GM15510 (cell line): Measurements from ENCODE around the gene CCDC149.

ENCODE experiments used
- POLR2A ChIP-seq: IDR thresholded peaks from 3 replicates; pipeline ENCODE4 v1.6.1; 2011; ENCODE audit warnings: borderline replicate concordance; ENCODE audit not compliant: insufficient read length; ENCODE audit errors: extremely low read depth

The CCDC149 gene

DNA sequence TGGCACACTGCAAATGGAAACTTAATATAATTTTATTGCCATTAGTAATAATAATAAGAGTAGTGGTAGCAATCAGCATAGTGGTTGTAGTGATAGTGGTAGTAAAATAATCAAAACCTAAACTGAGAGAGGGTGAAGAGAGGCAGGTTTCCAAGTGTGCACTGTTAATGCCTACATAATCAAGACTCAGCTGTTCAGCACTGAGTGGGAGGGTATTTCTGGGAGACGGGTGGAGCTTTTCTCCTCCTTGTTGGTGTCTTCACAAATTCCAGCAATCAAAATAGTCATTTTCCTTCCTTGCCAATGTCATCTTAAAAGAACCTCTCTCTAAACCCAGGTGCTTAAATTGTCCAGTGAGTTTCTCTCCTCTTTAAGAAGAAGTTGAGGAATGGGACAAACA is 18.6 kb downstream of the CCDC149 start:
- TF ChIP-seq POLR2A = no peak

DNA sequence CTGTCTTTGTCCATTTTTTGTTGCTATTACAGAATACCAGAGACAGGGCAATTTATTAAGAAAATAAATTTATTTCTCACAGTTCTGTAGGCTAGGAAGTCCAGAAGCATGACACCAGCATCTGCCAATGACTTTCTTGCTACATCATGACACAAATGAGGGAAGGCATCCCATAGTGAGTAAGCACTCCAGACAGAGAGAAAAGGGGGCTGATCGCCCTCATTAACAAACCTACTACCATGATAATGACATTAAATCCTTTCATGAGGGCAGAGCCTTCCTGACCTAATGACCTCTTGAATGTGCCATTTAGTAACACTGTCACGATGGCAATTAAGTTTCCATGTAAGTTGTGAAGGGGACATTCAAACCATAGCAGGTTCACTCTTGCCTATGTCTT is 20.1 kb downstream of the CCDC149 start:
- TF ChIP-seq POLR2A = no peak

DNA sequence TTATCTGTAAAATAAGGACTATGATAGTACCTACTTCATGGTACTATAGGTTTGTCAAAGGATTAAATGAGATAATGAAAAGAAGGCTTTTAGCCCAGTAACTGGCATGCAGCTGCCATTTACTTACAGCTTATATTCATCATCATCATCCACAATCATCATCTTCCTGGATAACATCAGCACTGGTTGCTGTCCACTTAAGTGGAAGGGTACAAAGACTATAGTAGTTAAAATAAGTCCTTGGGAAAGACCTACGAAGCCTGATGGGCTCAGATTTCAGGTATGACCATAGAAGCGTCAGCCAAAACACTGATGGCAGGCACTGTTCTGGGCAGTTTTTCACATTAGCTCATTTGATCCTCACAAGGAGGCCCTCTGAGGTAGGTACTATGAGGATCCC is 20.6 kb downstream of the CCDC149 start:
- no peak for TF ChIP-seq POLR2A

DNA sequence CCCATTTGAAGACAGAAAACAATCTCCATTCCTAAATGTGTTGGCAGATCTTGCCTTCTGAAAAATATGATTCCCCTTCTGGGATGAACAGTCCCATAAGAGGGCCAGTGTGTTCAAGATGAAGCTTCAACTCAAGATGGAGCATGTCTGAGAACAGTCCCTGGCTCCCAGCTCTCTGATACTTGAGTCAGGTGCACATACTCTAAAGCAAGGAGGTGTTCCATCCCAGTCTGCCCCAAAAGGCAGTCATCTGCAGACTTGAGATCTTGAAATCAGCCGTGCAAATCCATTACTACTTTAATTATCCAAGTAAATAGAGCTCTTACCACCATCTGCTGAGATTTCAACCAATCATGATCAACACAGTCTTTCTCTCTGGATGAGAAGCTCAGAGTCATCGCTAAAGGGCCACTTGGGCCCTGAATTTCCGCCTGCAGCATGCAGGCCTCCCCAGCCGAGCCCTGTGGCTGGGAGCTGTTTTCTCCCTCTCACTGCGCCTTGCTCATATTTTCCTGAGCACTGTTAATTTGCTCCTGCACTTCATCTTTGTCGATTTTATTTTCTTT is 22.2 kb downstream of the CCDC149 start:
- no peak for TF ChIP-seq POLR2A

DNA sequence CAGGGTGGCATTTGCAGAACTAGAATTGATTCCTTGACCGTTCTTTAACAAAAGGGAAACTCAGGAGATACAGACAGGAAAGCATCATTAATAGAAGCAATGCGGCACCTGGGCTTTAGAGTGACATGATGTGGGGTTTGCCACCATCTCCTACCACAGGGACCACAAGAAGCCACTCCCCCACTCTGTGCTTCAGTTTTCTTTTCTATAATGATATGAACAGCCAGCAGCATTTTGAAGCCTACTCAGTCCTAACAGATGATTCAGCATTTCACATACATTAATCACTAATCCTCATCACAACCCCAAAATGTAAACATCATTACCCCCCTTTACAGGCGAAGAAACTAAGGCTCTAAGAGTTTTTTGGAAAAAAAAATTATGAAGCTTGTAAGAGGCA is 22.9 kb downstream of the CCDC149 start:
- TF ChIP-seq POLR2A = no peak

DNA sequence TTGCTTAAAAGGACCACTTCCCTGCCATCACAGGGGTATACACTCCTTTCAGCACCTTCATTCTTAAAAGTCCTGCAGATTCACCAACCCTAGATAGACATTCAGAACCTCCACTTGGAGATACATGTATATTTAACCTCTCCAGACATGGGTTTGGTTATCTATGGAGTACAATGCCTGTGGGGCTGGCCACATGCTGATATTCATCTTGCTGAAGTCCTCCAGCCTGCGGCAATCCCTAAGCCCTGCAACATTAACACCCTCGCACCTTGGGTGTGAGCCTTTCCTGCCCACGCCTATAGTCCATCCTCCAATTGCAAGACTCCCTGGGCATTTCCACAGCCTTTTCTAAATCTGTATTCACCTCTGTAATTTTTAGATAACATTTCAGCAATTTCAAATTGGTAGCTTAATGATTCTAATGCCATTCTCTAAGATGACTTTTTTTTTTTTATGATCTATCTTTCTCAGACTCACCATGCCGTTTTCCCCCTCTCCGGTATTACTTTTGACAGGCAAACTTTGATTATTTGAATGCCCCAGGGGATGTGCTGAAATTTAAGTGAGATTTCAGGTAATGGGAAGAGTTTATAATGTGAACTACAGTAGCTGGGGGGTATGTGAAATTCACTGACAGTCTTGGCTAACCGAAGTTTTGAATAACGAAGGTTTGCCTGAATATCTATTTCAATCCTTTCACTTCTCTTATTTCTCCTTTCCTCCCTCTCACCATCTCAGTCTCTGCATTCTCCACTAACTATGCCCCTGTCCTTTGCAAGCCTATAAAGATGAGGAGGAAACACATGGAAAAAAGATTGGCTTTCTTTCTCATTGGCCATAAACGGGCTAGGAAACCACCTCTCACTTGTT is 24.1 kb downstream of the CCDC149 start:
- TF ChIP-seq POLR2A = no peak

DNA sequence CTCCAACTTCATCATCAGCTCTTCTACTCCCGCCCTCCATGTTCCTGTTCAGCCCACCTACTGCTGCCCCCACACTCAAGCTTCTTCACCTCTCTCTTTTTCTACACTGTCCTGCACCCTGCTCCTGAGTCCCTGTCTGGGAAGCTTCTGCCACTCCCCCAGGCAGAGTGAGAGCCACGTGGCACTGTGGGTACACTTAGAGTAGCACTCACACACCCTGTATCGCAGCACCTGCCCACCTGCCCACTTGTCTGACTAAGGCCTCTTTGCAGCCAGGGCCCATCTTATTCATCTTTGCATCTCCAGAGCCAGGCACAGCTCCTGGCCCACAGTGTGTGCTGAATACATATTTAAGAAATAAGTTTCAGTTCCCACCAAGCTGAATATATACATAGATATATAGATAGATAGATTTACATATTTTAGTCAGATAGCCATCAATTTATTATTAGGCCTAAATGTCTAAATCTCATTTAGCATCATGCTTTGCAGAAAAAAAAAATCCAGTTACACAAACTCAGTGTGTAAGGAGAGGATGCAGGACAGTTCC is 24.9 kb downstream of the CCDC149 start:
- no peak for TF ChIP-seq POLR2A

DNA sequence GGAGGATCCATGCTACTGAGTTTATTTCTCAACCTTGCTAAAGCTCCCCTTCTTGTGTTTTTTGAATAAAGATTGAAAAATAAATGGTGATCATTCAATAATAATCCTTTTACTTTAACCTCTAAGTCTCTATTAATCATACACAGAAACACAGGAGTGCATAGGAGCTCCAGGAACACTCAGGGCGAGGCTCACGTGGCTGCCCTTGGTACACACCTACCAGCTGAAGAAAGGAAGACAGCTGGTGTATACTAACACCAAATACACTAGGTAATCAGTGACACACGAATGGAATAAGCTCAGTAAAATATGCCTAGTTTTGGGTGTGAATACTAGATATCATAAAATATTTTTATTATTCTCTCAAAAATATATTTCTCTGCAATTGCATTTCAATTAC is 26.2 kb downstream of the CCDC149 start:
- TF ChIP-seq POLR2A = no peak

DNA sequence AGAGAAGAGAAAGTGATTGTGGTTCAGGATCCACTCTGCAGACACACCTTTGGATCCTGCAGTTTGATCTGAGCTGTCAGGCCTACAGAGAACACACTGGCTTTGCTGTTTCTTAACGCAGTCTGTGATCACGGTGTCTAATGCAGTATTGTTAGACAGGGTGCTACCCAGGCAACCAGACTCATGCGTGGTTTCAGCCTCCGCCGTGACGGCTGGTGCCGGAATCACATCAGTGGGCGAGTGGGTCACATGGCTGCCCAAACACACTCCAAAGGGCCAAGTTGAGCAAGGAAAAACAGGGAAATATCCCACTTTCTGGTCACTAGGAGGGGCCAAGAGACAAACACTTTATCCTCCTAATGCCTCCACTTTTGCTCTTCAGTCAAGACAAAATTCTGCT is 27.5 kb downstream of the CCDC149 start:
- TF ChIP-seq POLR2A = no peak

DNA sequence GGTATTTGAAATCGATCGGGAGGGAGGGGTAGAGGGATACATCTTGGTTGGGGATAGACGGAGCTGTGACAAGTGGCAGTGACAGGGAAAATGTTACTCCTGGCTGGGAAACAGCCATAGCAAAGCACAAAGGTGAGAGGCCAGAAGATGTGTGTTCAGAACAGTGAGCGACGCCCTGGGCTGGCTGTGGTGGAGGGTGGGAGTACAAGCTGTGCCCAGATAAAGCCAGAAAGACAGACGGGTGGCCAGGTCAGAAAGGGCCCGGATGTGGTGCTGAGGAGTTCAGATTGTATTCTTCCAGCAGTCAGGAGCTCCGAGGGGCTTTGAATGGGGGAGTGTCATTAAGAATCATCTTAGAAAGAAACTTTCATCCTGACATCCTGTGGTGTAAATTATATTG is 27.9 kb downstream of the CCDC149 start:
- TF ChIP-seq POLR2A = no peak

DNA sequence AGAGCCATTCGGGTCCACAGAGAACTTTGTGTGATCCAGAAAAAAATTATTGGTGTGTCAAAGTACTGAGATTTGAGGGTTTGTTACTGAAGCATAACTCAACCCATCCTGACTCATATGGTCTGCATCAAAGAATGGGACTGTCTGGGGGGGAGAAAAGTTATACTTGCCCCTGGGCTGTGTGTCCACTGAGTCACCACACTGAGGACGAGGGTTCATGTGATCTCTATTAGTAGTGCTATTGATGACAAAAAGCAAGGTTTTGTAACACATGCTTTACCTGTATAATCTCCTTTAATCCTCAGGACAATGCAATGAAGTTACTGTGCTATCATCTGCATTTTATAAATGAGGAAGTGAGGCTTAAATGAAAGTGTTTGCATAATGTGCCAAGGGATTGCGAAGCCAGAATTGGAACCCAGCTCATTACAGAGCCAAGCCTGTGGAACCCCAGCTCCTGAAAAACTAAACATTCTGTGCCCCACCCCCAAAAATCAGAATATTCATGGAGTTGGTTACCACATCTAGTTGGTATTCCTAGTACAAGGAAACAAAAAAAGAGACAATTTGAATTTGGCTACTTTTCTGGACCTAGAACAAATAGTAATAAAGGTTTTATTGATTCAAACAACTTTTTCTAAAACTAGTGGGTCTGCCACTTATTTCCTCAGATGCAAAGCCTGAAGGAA is 31.2 kb downstream of the CCDC149 start:
- no peak for TF ChIP-seq POLR2A

DNA sequence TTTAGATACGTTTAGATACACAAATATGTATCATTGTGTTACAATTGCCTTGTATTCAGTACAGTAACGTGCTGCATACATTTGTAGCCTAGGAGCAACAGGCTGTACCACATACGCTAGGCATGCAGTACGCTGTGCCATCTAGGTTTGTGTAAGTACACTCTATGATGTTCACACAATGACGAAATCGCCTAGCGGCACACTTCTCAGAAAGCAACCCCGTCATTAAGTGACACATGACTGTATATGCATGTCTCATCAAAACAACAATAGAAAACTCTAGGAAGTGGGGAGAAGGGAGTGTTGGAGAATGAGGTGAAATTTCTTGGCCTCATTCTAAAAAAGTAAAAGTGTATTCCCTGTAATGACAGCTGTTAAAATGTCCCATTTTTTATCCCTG is 32.7 kb downstream of the CCDC149 start:
- no peak for TF ChIP-seq POLR2A

DNA sequence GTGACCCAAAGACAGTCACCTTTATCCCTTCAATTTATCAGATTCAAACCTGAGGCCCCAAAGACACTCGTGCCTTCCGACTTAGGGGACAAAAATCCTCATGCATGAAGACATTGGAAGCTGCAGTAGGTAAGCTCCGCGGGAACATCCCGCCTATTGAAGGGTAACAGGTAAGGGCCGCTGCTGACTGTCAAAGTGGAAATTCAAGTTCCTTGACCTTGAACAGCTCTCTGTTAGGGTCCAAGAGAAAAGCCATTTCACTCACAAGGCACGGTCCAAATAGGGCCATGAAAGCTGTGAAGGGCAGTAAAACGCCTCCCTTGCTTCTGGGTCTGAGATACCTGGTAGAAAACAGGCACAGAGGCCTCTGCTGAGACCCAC is 34.2 kb downstream of the CCDC149 start:
- no peak for TF ChIP-seq POLR2A

DNA sequence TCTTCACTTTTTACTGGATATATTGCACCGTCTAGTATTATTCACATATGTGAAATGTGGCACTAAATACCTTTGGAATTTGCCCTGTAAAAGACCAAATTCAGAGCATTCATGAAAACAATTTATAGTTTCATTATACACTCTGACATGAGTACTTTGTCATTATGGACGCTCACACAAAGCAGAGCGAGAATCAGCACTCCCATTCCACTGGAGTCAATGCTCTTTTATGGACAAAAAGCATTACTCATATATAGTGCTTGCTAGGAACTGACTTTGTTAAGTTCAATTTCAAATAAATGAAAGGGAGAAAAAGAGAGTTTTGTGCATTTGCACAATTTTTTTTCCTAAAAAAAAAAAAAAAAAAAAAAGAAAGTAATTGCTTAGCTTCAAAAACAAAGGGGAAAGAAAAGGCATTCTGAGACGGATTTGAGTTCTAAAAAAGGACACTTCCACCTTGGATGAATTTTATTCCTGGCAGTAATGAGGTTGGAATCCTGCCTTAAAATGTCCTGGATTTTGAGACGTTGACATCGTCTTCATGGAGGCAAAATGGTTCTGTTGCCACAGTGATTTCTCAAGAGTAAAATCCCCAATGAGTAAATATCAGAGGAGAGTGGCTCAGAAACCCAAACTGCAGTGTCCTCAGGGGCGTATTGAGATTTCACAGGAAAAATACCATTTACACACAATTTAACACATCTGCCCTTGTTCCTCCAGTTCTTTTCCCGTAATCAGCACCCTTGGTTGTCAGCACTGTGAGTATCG is 34.8 kb downstream of the CCDC149 start:
- no peak for TF ChIP-seq POLR2A

DNA sequence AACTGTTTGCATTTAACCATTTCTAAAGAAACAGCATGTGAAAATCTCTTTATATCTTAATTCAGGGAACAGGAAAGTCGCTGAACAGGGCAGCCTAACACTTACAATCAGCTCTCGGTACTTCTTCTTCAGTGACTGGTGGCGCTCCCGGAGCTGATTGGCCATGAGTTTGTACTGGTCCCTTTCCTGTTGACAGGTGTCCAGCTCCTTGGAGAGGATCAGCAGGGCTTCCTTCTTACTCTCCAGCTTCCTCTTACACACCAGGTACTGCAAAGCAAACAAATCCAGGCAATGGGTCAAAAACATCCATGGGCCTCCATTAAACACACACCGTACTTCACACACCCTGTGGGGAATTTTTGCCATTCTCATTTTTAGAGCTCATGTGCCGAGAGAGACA is 36.4 kb downstream of the CCDC149 start:
- TF ChIP-seq POLR2A = no peak
